Mesendoderm (in vitro differentiated cells): ENCODE measurements around the gene ACAP3.

Source experiments
- DNase-seq: peaks from one replicate; pipeline ENCODE4 v3.0.0; 2013
- H2AK5ac ChIP-seq: 2 replicates; pipeline ENCODE4 v1.6.1; 2013; ENCODE audit warnings: low read length, inconsistent platforms
- H2BK120ac ChIP-seq: 2 replicates; pipeline ENCODE4 v1.6.1; 2013; ENCODE audit warnings: low read depth, mild to moderate bottlenecking, low read length, moderate library complexity, mixed read lengths
- H2BK15ac ChIP-seq: replicated peaks from 2 replicates; pipeline ENCODE4 v1.6.1; 2013; ENCODE audit warnings: low read depth, mild to moderate bottlenecking, moderate library complexity
- H2BK5ac ChIP-seq: 2 replicates; pipeline ENCODE4 v1.6.1; 2013; ENCODE audit warnings: low read length, inconsistent platforms
- H3K18ac ChIP-seq: 2 replicates; pipeline ENCODE4 v1.6.1; 2013; ENCODE audit warnings: mild to moderate bottlenecking, low read length, mixed read lengths
- H3K23ac ChIP-seq: one replicate; pipeline ENCODE4 v1.6.1; 2013; ENCODE audit warnings: low read length
- H3K27ac ChIP-seq: 2 replicates; pipeline ENCODE4 v1.5.1; 2013; ENCODE audit warnings: low read depth, mild to moderate bottlenecking, inconsistent platforms, low read length, moderate library complexity
- H3K27me3 ChIP-seq: 2 replicates; pipeline ENCODE4 v1.6.1; 2013; ENCODE audit warnings: low read length, control low read depth, mild to moderate bottlenecking, inconsistent platforms; ENCODE audit not compliant: insufficient read depth, poor library complexity
- H3K36me3 ChIP-seq: 2 replicates; pipeline ENCODE4 v1.6.1; 2013; ENCODE audit warnings: low read length, inconsistent platforms; ENCODE audit not compliant: control insufficient read depth, insufficient read depth
- H3K4ac ChIP-seq: one replicate; pipeline ENCODE4 v1.6.1; 2013; ENCODE audit warnings: low read depth, mild to moderate bottlenecking, low read length, moderate library complexity
- H3K4me1 ChIP-seq: 2 replicates; pipeline ENCODE4 v1.6.1; 2013; ENCODE audit warnings: low read depth, low read length, inconsistent platforms; ENCODE audit not compliant: control insufficient read depth
- H3K4me2 ChIP-seq: 2 replicates; pipeline ENCODE4 v1.6.1; 2013; ENCODE audit warnings: low read length
- H3K4me3 ChIP-seq: 2 replicates; pipeline ENCODE4 v1.5.1; 2013; ENCODE audit warnings: mild to moderate bottlenecking, low read length
- H3K56ac ChIP-seq: one replicate; pipeline ENCODE4 v1.6.1; 2013; ENCODE audit warnings: low read length
- H3K79me1 ChIP-seq: 2 replicates; pipeline ENCODE4 v1.6.1; 2013; ENCODE audit warnings: low read length, inconsistent platforms
- H3K79me2 ChIP-seq: 2 replicates; pipeline ENCODE4 v1.6.1; 2013; ENCODE audit warnings: mild to moderate bottlenecking, low read length; ENCODE audit not compliant: control insufficient read depth, insufficient read depth
- H3K9ac ChIP-seq: 2 replicates; pipeline ENCODE4 v1.6.1; 2013; ENCODE audit warnings: low read length, inconsistent platforms
- H4K5ac ChIP-seq: one replicate; pipeline ENCODE4 v1.6.1; 2013; ENCODE audit warnings: low read length
- H4K8ac ChIP-seq: one replicate; pipeline ENCODE4 v1.6.1; 2013; ENCODE audit warnings: low read depth, mild to moderate bottlenecking, control low read depth, low read length, moderate library complexity
- WGBS: extraction: QIAGEN DNeasy Blood & Tissue Kit; methylation state at CpG from one replicate; pipeline ENCODE4 v1.1.7; 2013; ENCODE audit warnings: low lambda C conversion rate, missing lambda C conversion rate; ENCODE audit not compliant: insufficient coverage; ENCODE audit errors: extremely low coverage; 5-methylcytosine and 5-hydroxymethylcytosine counted together

ACAP3 gene

GRCh38 chr1:1324524-1325287 is 17.0 kb upstream of the ACAP3 start, which contains the start of the genes CPTP and INTS11:
TSS of gene CPTP (plus strand) at chr1:1324802. CDS start at chr1:1326911, 2,109 bp downstream.
TSS of gene INTS11 (minus strand) at chr1:1324660. CDS start at chr1:1324608, 52 bp downstream.
- Histone ChIP-seq H3K27ac (peak within 1 kb of the TSS; percentile 28), H3K79me1 (peaks cover 21% of the 10 kb centered on the region), H2AK5ac (peak within 1 kb of the TSS; percentile 37), H3K4me1 (no peaks in the 10 kb centered on the region), H3K56ac (peak within 1 kb of the TSS; percentile 97), H3K27me3 (no peaks in the 10 kb centered on the region), H3K4me2 (peak within 1 kb of the TSS; percentile 87), H3K79me2 (peaks cover 37% of the 10 kb centered on the region), H4K8ac (no peak within 1 kb of the TSS), H2BK15ac (no peak within 1 kb of the TSS), H3K9ac (peak within 1 kb of the TSS; percentile 94), H3K23ac (peak within 1 kb of the TSS; percentile 66), H2BK120ac (no peak within 1 kb of the TSS), H3K18ac (peak within 1 kb of the TSS; percentile 35), H3K36me3 (no peaks in the 10 kb centered on the region), H3K4ac (peak within 1 kb of the TSS; percentile 75), H3K4me3 (peak within 1 kb of the TSS; percentile 89), H4K5ac (no peak within 1 kb of the TSS), H2BK5ac (no peak within 1 kb of the TSS)
- peak; percentile 92 for DNase-seq
- WGBS: no CpG with 5 or more reads among the region's 84 CpGs

- H3K27ac ChIP-seq: peak overlapping the region; percentile 28
- H3K4me3 ChIP-seq: peak overlapping the region; percentile 89
- H3K79me1 ChIP-seq: peaks cover 24% of the 10 kb centered on the region
- peak overlapping the region; percentile 94 for H3K9ac ChIP-seq
- no peaks in the 10 kb centered on the region for H3K4me1 ChIP-seq
- H3K23ac ChIP-seq: peak overlapping the region; percentile 66
- peak overlapping the region; percentile 36 for H3K4me2 ChIP-seq
- no peak overlapping the region for H2BK5ac ChIP-seq
- H3K27me3 ChIP-seq: no peaks in the 10 kb centered on the region
- H2BK120ac ChIP-seq: no peak overlapping the region
- H3K36me3 ChIP-seq: no peaks in the 10 kb centered on the region
- peak overlapping the region; percentile 35 for H3K18ac ChIP-seq
- H4K5ac ChIP-seq: no peak overlapping the region
- DNase-seq: no peak
- no peak overlapping the region for H2AK5ac ChIP-seq
- no CpG with 5 or more reads among the region's 41 CpGs for WGBS
- no peak overlapping the region for H2BK15ac ChIP-seq
- H3K4ac ChIP-seq: peak overlapping the region; percentile 75
- peaks cover 41% of the 10 kb centered on the region for H3K79me2 ChIP-seq
- peak overlapping the region; percentile 97 for H3K56ac ChIP-seq
- no peak overlapping the region for H4K8ac ChIP-seq
Measured at GRCh38 chr1:1324084-1324523, 16.4 kb upstream of the ACAP3 start.

DNA sequence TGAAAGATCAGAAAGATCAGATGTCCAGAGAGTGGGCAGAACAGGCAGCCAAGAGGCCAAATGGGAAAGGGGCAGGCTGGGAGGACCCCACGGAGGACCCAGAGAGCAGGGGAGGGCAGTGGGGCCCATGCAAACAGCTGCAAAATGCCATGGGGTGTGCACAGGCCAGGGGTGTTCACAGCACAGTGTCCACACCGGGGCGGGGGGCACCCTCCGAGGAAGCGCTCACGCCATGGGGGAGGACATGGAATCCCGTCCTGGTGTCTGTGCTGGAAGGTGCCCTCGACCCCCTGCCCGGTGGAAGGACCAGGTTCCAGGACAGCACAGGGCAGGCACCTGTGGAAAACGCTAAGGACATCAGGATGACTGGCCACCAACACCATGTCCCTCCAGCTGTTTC is 15.2 kb upstream of the ACAP3 start:
- Histone ChIP-seq H3K4ac (no peak overlapping the region), H3K23ac (no peak overlapping the region), H3K18ac (no peak overlapping the region), H3K27me3 (no peaks in the 10 kb centered on the region), H3K4me1 (no peaks in the 10 kb centered on the region), H2BK15ac (no peak overlapping the region), H3K4me2 (no peak overlapping the region), H4K5ac (no peak overlapping the region), H2BK120ac (no peak overlapping the region), H3K79me1 (peaks cover 24% of the 10 kb centered on the region), H3K9ac (no peak overlapping the region), H3K36me3 (no peaks in the 10 kb centered on the region), H2AK5ac (no peak overlapping the region), H3K56ac (no peak overlapping the region), H4K8ac (no peak overlapping the region), H3K79me2 (peaks cover 41% of the 10 kb centered on the region), H2BK5ac (no peak overlapping the region), H3K4me3 (no peak overlapping the region), H3K27ac (no peak overlapping the region)
- DNase-seq: no peak
- no CpG with 5 or more reads among the region's 10 CpGs for WGBS

DNA sequence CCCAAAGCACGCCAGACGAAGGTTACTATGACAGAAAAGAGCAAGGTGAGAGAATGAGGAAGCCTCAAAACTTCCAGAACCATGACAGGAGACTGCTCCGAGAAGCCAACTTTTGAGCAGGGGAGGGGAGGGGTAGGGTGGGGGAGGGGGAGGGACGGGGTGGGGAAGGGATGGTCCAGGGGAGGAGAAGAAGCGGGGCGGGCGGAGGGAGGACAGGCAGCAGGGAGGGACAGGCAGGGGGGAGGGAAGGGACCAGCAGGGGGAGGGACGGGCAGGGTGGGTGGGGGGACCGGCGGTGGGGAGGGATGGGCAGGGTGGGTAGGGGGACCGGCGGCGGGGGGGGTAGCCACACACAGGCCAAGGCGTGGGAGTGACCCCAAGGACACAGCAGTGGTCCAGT is 14.7 kb upstream of the ACAP3 start:
- H3K4me3 ChIP-seq: no peak overlapping the region
- H3K27ac ChIP-seq: no peak overlapping the region
- no peak overlapping the region for H2AK5ac ChIP-seq
- no peak overlapping the region for H4K5ac ChIP-seq
- no peak overlapping the region for H2BK120ac ChIP-seq
- no peak overlapping the region for H3K18ac ChIP-seq
- no peak overlapping the region for H3K56ac ChIP-seq
- DNase-seq: no peak
- H3K23ac ChIP-seq: no peak overlapping the region
- H4K8ac ChIP-seq: no peak overlapping the region
- H2BK15ac ChIP-seq: no peak overlapping the region
- H3K9ac ChIP-seq: no peak overlapping the region
- no peak overlapping the region for H2BK5ac ChIP-seq
- no peak overlapping the region for H3K4me2 ChIP-seq
- peaks cover 26% of the 10 kb centered on the region for H3K79me1 ChIP-seq
- H3K27me3 ChIP-seq: no peaks in the 10 kb centered on the region
- H3K4ac ChIP-seq: no peak overlapping the region
- H3K79me2 ChIP-seq: peaks cover 41% of the 10 kb centered on the region
- H3K4me1 ChIP-seq: no peaks in the 10 kb centered on the region
- no peaks in the 10 kb centered on the region for H3K36me3 ChIP-seq
- no CpG with 5 or more reads among the region's 14 CpGs for WGBS

DNA sequence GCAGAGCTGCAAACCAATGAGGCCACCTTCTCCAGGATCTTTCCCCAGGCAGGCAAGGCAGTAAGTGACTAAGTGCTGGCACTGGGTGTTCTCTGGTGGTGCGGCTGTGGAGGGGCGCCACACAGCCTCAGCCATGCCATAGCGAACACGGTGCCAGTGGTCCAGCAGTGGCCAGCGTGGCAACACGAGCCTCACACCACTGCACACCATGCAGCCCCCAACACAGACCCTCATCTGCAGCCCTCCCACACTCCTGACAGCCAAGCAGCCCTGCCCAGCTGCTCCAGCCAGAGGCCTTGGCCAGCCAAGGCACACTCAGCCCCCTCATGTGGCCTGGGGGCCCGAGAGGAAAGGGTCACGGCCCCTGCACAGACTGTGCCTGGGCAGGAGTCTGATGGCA is 13.7 kb upstream of the ACAP3 start:
- Histone ChIP-seq H3K18ac (no peak overlapping the region), H4K8ac (no peak overlapping the region), H3K4me3 (no peak overlapping the region), H3K4me1 (no peaks in the 10 kb centered on the region), H2BK15ac (no peak overlapping the region), H3K27ac (no peak overlapping the region), H2BK5ac (no peak overlapping the region), H2AK5ac (no peak overlapping the region), H4K5ac (no peak overlapping the region), H3K4ac (no peak overlapping the region), H3K79me2 (peaks cover 41% of the 10 kb centered on the region), H3K23ac (no peak overlapping the region), H3K9ac (no peak overlapping the region), H3K4me2 (no peak overlapping the region), H2BK120ac (no peak overlapping the region), H3K27me3 (no peaks in the 10 kb centered on the region), H3K79me1 (peaks cover 26% of the 10 kb centered on the region), H3K56ac (no peak overlapping the region), H3K36me3 (no peaks in the 10 kb centered on the region)
- no peak for DNase-seq
- WGBS: no CpG with 5 or more reads among the region's 8 CpGs
